PC-9 (cell line): ENCODE data around the gene IL3. TPM values are rescaled to one million over a fixed set of nuclear protein-coding genes. Genes with fewer than 3 reads are reported as not detected.
A peak's percentile ranks its signal among the peaks of the same experiment; 100 is the strongest.

ENCODE experiments used
- BruUV-seq: library from RNA; stranded (reverse); fragments of 400-500 nt; replicated peaks from 2 replicates; lab custom pipeline; 2021; lab: Mats Ljungman, UMichigan
- CTCF ChIA-PET: fragments of 300-600 bp; sonication (Branson Sonifier 250); formaldehyde crosslinking; loops from one replicate; lab custom pipeline; 2022; ENCODE audit warnings: antibody characterized with exemption; lab: Charles Lee
- POLR2A ChIA-PET: fragments of 300-600 bp; sonication (Branson Sonifier 250); formaldehyde crosslinking; loops from one replicate; lab custom pipeline; 2022; ENCODE audit warnings: antibody characterized with exemption; ENCODE audit not compliant: unreplicated experiment; lab: Charles Lee
- DNase-seq, 2 experiments: peaks; one replicate each; pipeline versions ENCODE4 v3.0.0 to v3.0.0-alpha.2; 2015 to 2022; ENCODE audit warnings: mixed read lengths in 1 of 2
- H2AFZ ChIP-seq: fragments of 200-600 bp; sonication (generic); 2 replicates; pipeline ENCODE4 v1.8.1; 2017; ENCODE audit warnings: antibody characterized with exemption
- H3F3A ChIP-seq: fragments of 200-600 bp; sonication (generic); 2 replicates; pipeline ENCODE4 v1.8.1; 2017; ENCODE audit warnings: antibody characterized with exemption, mild to moderate bottlenecking, low read depth; ENCODE audit not compliant: insufficient read depth
- H3K27ac ChIP-seq: fragments of 200-600 bp; sonication (generic); 2 replicates; pipeline ENCODE4 v1.6.1; 2016; ENCODE audit warnings: mixed run types
- H3K27me3 ChIP-seq: fragments of 200-600 bp; sonication (generic); 2 replicates; pipeline ENCODE4 v1.6.1; 2016; ENCODE audit warnings: low read depth, mixed run types; ENCODE audit not compliant: insufficient read depth
- H3K36me3 ChIP-seq: fragments of 200-600 bp; sonication (generic); 2 replicates; pipeline ENCODE4 v1.6.1; 2016; ENCODE audit warnings: low read depth, mixed run types
- H3K4me1 ChIP-seq: fragments of 200-600 bp; sonication (generic); replicated peaks from 2 replicates; pipeline ENCODE4 v1.6.1; 2016; ENCODE audit warnings: mixed run types; ENCODE audit not compliant: insufficient read depth
- H3K4me2 ChIP-seq: fragments of 200-600 bp; sonication (generic); 2 replicates; pipeline ENCODE4 v1.6.1; 2017; ENCODE audit warnings: mixed run types
- H3K4me3 ChIP-seq: fragments of 200-600 bp; sonication (generic); 2 replicates; pipeline ENCODE4 v1.6.1; 2016; ENCODE audit warnings: mixed run types
- H3K79me2 ChIP-seq: fragments of 200-600 bp; sonication (generic); 2 replicates; pipeline ENCODE4 v1.6.1; 2017; ENCODE audit warnings: low read depth, mixed run types
- H3K9me2 ChIP-seq: fragments of 200-600 bp; sonication (generic); 2 replicates; pipeline ENCODE4 v1.8.1; 2017; ENCODE audit warnings: mild to moderate bottlenecking; ENCODE audit not compliant: insufficient read depth
- H3K9me3 ChIP-seq: fragments of 200-600 bp; sonication (generic); 2 replicates; pipeline ENCODE4 v1.8.1; 2016; ENCODE audit warnings: low read depth; ENCODE audit not compliant: insufficient read depth
- H4K20me1 ChIP-seq: fragments of 200-600 bp; sonication (generic); 2 replicates; pipeline ENCODE4 v1.8.1; 2017; ENCODE audit not compliant: insufficient read depth
- EZH2 ChIP-seq: fragments of 200-600 bp; sonication (generic); IDR thresholded peaks from 2 replicates; pipeline ENCODE4 v1.8.0; 2017; ENCODE audit warnings: antibody characterized with exemption, low read depth
- intact Hi-C: fragments of 100-400 bp; cut with micrococcal nuclease; formaldehyde crosslinking; loops from one replicate; pipeline ENCODE4 v1.10.0; 2022; ENCODE audit not compliant: unreplicated experiment
- total RNA-seq: library from RNA; stranded (reverse); gene quantifications from 2 replicates; pipeline ENCODE4 v1.2.3, GENCODE V29; 2021
- TF ChIP-seq, protein P1 (sequence below): fragments of 200-600 bp; sonication (generic); conservative IDR thresholded peaks from 2 replicates; pipeline ENCODE4 v1.6.1; 2017; ENCODE audit warnings: mixed run types, antibody characterized with exemption, mild to moderate bottlenecking, moderate library complexity

IL3 gene
- total RNA-seq, 1 experiment from 2014 or later = not detected

DNA sequence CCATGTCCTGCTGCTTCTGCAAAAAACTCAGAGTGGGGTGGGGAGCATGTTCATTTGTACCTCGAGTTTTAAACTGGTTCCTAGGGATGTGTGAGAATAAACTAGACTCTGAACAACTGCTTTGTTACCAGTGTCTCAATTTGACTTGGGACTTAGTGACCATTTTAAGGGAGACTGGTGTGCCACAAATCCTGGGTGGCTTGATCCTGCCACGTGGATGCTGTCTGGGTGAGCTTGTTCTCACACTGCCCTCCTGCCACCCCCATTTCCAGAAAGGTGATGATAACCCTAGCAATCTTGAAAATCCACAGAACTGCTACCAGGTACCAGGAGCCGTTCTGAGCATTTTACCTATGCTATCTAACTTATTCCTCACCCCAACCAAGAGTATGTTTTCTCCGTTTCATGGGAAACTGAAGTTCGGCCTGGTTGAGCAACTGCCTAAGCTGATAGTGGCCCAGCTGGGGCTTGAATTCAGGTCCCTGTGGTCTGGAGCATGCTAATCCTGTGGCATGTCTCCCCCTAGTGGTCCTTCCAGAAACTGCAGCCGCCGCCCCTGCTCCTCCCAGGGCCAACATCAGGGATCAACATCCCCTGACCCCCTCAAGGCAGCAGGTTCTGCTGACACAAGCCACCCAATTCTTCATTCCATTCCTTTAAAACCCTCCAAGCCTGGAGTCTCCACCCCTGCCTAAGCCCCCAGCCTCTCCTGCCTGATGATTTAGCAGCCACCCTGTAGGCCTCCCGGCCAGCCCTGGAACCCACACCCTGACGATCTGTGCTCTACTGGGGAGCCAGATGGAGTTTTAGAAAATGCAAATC lies 2.8 kb downstream of the IL3 start:
- ChIA-PET POLR2A (interaction anchor here (0.5 to 0.7 kb wide), 2 partner anchors 218 to 602 kb away, joined by 3 to 4 read pairs; no protein-coding TSS in a partner anchor), CTCF (interaction anchor here (1.4 kb wide), 1 partner anchor 474 kb away, joined by 5 read pairs; no protein-coding TSS in a partner anchor)
- peak in 1 of 2 experiments; percentile 63 for DNase-seq
- H4K20me1 ChIP-seq = no peaks in the 10 kb centered on the region
- peaks cover 3% of the 10 kb centered on the region; the same call in 1 of the 2 replicates for H3F3A ChIP-seq
- no peaks in the 10 kb centered on the region for H3K27me3 ChIP-seq
- H3K9me2 ChIP-seq = no peaks in the 10 kb centered on the region
- H3K4me2 ChIP-seq = no peak overlapping the region
- H3K27ac ChIP-seq = no peak overlapping the region
- intact Hi-C loops = loop anchor here (1.0 to 10.0 kb wide), 7 partner anchors 56 to 802 kb away; partner anchors contain the start of genes GDF9, SLC22A4 and UQCRQ
- H3K4me1 ChIP-seq = no peaks in the 10 kb centered on the region
- no peaks in the 10 kb centered on the region for H3K36me3 ChIP-seq
- no peaks in the 10 kb centered on the region for H3K79me2 ChIP-seq
- no peak overlapping the region for H2AFZ ChIP-seq
- TF ChIP-seq EZH2 = no peak
- TF ChIP-seq, protein P1, sequence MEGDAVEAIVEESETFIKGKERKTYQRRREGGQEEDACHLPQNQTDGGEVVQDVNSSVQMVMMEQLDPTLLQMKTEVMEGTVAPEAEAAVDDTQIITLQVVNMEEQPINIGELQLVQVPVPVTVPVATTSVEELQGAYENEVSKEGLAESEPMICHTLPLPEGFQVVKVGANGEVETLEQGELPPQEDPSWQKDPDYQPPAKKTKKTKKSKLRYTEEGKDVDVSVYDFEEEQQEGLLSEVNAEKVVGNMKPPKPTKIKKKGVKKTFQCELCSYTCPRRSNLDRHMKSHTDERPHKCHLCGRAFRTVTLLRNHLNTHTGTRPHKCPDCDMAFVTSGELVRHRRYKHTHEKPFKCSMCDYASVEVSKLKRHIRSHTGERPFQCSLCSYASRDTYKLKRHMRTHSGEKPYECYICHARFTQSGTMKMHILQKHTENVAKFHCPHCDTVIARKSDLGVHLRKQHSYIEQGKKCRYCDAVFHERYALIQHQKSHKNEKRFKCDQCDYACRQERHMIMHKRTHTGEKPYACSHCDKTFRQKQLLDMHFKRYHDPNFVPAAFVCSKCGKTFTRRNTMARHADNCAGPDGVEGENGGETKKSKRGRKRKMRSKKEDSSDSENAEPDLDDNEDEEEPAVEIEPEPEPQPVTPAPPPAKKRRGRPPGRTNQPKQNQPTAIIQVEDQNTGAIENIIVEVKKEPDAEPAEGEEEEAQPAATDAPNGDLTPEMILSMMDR = peak; percentile 98
- no peak overlapping the region for H3K4me3 ChIP-seq
- BruUV-seq = no TSS peak
- no peaks in the 10 kb centered on the region for H3K9me3 ChIP-seq

GRCh38 chr5:132064140-132064539 lies 3.7 kb downstream of the IL3 start:
- BruUV-seq = no TSS peak
- Histone ChIP-seq H3K4me2 (no peak overlapping the region), H4K20me1 (no peaks in the 10 kb centered on the region), H3K36me3 (no peaks in the 10 kb centered on the region), H2AFZ (no peak overlapping the region), H3K9me2 (no peaks in the 10 kb centered on the region), H3K27me3 (no peaks in the 10 kb centered on the region), H3K4me3 (no peak overlapping the region), H3F3A (peaks cover 3% of the 10 kb centered on the region; the same call in 1 of the 2 replicates), H3K9me3 (no peaks in the 10 kb centered on the region), H3K79me2 (no peaks in the 10 kb centered on the region), H3K4me1 (no peaks in the 10 kb centered on the region), H3K27ac (no peak overlapping the region)
- intact Hi-C loops = loop anchor here (2.0 to 10.0 kb wide), 7 partner anchors 57 to 801 kb away; partner anchors contain the start of genes GDF9, SLC22A4 and UQCRQ
- ChIA-PET CTCF (interaction anchor here (0.6 kb wide), 1 partner anchor 623 kb away, joined by 5 read pairs; no protein-coding TSS in a partner anchor), POLR2A (no interaction called here)
- DNase-seq = no peak
- TF ChIP-seq EZH2 = no peak
- TF ChIP-seq, protein P1 = no peak

DNA sequence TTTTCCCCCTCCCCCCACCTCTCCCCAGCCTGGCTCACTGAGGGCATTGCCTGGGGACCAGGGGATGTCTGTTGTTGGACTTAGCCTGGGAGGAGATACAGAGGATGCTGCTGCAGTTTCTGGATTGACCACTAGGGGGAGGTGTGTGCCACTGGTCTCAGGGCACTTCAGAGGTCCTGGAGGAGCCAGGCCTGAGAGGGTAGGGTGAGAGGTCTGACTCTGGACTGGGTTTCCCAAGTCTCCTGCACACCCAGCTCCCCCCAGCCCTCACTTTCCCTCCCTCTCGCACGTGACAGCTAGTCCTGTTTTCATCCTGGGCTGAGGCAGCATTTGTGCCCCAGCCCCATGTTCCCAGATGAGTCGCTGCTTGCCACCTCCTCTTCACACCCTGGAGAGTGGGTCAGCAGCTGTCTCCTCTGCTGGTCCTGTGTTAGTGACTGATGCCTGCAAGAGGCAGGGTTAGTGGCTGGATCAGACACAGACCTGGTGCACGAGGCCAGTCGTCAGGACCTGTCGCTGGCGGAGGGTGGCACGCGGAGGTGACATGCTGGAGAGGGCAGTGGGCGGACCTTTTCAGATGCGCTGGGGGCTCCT lies 4.4 kb downstream of the IL3 start:
- H3K4me2 ChIP-seq = no peak overlapping the region
- TF ChIP-seq, protein P1 = peak; percentile 95
- TF ChIP-seq EZH2 = no peak
- H3K27me3 ChIP-seq = no peaks in the 10 kb centered on the region
- no peaks in the 10 kb centered on the region for H3K79me2 ChIP-seq
- intact Hi-C loops = loop anchor here (1.0 to 10.0 kb wide), 10 partner anchors 58 to 800 kb away; partner anchors contain the start of genes GDF9, SLC22A4 and UQCRQ
- no peaks in the 10 kb centered on the region for H3K9me3 ChIP-seq
- peaks cover 3% of the 10 kb centered on the region; the same call in 1 of the 2 replicates for H3F3A ChIP-seq
- H3K4me3 ChIP-seq = no peak overlapping the region
- H2AFZ ChIP-seq = no peak overlapping the region
- H3K4me1 ChIP-seq = no peaks in the 10 kb centered on the region
- H3K36me3 ChIP-seq = no peaks in the 10 kb centered on the region
- BruUV-seq = no TSS peak
- H4K20me1 ChIP-seq = no peaks in the 10 kb centered on the region
- POLR2A ChIA-PET = no interaction called here
- H3K9me2 ChIP-seq = no peaks in the 10 kb centered on the region
- DNase-seq = peak; percentile 61 to 76
- CTCF ChIA-PET = no interaction called here
- no peak overlapping the region for H3K27ac ChIP-seq
